LNCaP clone FGC (cell line): ENCODE results near the gene CSGALNACT2.

Experiments
- DNase-seq: peaks from one replicate; pipeline ENCODE4 v3.0.0-alpha.2; 2011; ENCODE audit warnings: low read depth
- H3K4me3 ChIP-seq: 2 replicates; pipeline ENCODE4 v1.5.1; 2011; ENCODE audit warnings: mild to moderate bottlenecking, low read depth, low read length, control low read depth
- TF ChIP-seq, protein P1 (sequence below): IDR thresholded peaks from 2 replicates; pipeline ENCODE4 v1.5.1; 2012; ENCODE audit warnings: mild to moderate bottlenecking; ENCODE audit not compliant: control insufficient read depth, insufficient read depth; ENCODE audit errors: extremely low read depth

CSGALNACT2 gene

DNA sequence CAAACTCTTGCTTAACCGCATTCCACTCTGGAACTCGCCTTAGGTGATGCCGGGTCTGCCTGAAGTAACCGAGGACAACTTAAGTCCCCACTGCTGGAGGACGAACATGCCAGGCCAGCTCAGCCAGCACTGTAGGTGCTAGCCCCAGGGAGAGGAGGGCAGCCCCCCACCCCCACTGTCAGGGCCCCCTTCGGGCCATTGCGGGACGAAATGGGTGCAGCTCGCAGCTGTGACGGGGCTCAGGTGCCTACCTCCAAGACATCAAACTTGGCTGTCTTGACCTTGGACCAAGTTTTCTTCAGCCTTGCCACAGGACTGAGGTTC lies 60.4 kb downstream of the CSGALNACT2 start:
- no peak for DNase-seq
- H3K4me3 ChIP-seq, result no peak overlapping the region
- TF ChIP-seq, protein P1, sequence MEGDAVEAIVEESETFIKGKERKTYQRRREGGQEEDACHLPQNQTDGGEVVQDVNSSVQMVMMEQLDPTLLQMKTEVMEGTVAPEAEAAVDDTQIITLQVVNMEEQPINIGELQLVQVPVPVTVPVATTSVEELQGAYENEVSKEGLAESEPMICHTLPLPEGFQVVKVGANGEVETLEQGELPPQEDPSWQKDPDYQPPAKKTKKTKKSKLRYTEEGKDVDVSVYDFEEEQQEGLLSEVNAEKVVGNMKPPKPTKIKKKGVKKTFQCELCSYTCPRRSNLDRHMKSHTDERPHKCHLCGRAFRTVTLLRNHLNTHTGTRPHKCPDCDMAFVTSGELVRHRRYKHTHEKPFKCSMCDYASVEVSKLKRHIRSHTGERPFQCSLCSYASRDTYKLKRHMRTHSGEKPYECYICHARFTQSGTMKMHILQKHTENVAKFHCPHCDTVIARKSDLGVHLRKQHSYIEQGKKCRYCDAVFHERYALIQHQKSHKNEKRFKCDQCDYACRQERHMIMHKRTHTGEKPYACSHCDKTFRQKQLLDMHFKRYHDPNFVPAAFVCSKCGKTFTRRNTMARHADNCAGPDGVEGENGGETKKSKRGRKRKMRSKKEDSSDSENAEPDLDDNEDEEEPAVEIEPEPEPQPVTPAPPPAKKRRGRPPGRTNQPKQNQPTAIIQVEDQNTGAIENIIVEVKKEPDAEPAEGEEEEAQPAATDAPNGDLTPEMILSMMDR, result no peak

DNA sequence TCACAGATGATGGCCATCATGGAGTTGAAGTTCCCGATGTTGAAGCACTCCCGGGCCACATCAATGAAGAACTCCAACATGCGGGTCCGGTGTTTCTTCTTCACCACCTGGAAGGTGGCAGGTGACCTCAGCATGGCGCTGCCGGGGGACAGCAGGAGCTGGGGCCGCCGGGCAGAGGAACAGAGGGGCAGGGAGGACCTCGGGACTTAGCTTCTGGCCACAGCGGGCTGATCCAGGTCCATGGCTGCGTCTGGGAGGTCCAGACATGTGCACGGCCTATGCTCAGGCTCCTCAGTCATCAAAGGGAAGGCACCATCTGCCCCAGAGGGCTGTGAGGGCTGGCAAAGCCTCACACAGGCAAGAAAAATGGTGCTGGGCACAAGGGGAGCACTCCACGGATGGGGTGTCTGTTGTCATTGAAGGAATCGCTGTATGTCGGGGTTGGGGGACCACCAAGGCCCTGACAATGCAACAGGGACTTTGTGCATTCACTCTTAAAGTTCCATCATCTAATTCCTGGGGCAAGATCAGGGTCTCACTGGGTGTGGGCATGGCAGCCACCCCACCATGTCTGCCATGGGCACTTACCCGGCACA lies 60.9 kb downstream of the CSGALNACT2 start:
- TF ChIP-seq, protein P1, result no peak
- H3K4me3 ChIP-seq, result no peak overlapping the region
- no peak for DNase-seq

DNA sequence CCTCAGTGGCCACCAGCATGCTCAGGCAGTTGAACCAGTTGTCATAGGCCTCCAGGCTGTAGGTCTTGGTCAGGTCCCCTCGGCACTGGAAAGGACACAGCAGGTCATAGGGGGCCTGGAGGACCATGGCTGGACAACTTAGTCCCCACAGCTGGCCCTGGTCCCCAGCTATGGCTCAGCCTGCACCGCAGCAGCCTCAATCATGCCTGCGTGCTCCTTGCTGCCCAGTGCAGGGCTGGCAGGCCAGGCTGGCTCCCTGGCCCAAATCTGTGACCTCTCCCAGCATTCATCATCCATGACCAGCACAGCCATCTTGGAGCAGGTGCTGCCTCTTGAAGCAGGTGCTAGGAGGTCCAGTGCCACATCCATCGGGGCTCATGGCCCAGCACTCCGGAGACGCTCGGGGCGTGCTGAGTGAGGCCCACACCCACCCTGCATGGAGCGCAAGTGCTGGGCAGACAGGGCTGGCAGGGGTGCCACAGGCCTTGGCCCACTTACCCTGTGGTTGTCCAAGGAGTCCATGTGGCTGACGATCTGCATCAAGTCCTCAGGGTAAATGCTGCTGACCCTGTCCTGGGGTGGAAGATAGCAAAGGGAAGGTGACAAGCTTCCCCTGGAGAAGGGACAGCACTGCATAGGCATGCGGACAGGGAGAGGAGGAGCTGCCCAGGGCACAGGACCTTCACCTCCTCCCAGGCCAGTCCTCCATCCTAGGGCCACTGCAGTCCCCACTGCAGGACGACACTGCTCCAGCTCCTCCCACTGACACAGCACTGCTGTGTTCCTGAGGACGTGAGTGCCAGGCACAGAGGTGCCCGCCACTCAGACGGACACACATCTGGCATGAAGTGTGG lies 61.7 kb downstream of the CSGALNACT2 start:
- DNase-seq, result no peak
- TF ChIP-seq, protein P1, result no peak
- H3K4me3 ChIP-seq, result no peak overlapping the region

GRCh38 chr10:43200538-43201390 lies 62.5 kb downstream of the CSGALNACT2 start:
- no peak for DNase-seq
- no peak overlapping the region for H3K4me3 ChIP-seq
- TF ChIP-seq, protein P1, result no peak

DNA sequence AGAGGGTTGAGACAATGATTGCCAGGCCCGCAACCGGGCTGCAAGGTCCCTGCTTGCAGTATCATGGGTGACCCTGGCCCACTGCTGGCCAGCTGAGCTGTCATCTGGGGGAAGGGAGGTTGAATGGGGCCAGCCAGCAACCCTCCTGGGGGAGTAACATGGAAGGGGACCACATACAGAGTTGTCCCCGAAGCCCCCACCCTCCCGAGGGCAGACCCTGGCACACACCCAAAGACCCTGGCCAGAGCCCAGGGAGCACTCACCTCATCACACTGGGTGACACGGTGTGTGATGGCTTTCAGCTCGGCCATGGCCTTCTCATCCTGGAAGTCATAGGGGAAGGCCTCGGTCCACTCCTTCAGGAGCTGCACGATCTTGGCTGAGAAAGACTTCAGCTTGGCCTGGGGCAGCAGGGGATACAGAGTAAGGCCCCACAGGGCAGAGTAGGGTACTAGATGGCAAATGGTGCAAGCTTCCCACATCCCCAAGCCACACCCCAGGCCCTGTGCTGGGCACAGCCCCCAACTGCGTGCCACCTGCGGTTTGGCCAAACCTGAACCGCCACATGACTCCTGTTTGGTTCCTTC lies 63.4 kb downstream of the CSGALNACT2 start:
- no peak overlapping the region for H3K4me3 ChIP-seq
- no peak for DNase-seq

GRCh38 chr10:43202224-43202656 lies 64.0 kb downstream of the CSGALNACT2 start:
- TF ChIP-seq, protein P1, result no peak
- no peak for DNase-seq
- H3K4me3 ChIP-seq, result no peak overlapping the region

More for the DNA sequence above, 63.4 kb downstream of the CSGALNACT2 start:
- TF ChIP-seq, protein P1, result no peak
